Mesenchymal stem cell (in vitro differentiated cells and primary cell): ENCODE data around the gene NTF3.
A peak's percentile ranks its signal among the peaks of the same experiment; 100 is the strongest.

Source experiments
- DNase-seq: peaks from one replicate; pipeline ENCODE4 v3.0.0-alpha.2; 2013
- H2AFZ ChIP-seq: one replicate; pipeline ENCODE4 v1.6.1; 2013; ENCODE audit warnings: low read depth, mild to moderate bottlenecking, control low read depth, inconsistent platforms, low read length, moderate library complexity
- H2AK5ac ChIP-seq: 2 replicates; pipeline ENCODE4 v1.6.1; 2013; ENCODE audit warnings: low read length, moderate library complexity, mild to moderate bottlenecking, inconsistent platforms; ENCODE audit not compliant: severe bottlenecking
- H2BK120ac ChIP-seq: one replicate; pipeline ENCODE4 v1.6.1; 2013; ENCODE audit warnings: low read depth, mild to moderate bottlenecking, inconsistent platforms, low read length, moderate library complexity
- H2BK12ac ChIP-seq, 2 experiments: one replicate each; pipeline ENCODE4 v1.6.1; 2013; ENCODE audit warnings: inconsistent platforms in 2 of 2, low read length in 2 of 2, mild to moderate bottlenecking in 2 of 2, moderate library complexity in 2 of 2, control low read depth in 1 of 2
- H2BK15ac ChIP-seq: one replicate; pipeline ENCODE4 v1.6.1; 2013; ENCODE audit warnings: mild to moderate bottlenecking, low read depth, inconsistent platforms; ENCODE audit not compliant: poor library complexity, severe bottlenecking
- H2BK5ac ChIP-seq: 2 replicates; pipeline ENCODE4 v1.6.1; 2013; ENCODE audit warnings: low read depth, mild to moderate bottlenecking, low read length, control low read depth, inconsistent platforms; ENCODE audit not compliant: poor library complexity, severe bottlenecking
- H3K14ac ChIP-seq, 2 experiments: one replicate each; pipeline ENCODE4 v1.6.1; 2013; ENCODE audit warnings: inconsistent platforms in 2 of 2, low read length in 2 of 2, control low read depth in 1 of 2, mild to moderate bottlenecking in 1 of 2, moderate library complexity in 1 of 2
- H3K18ac ChIP-seq, 2 experiments: one replicate each; pipeline ENCODE4 v1.6.1; 2013; ENCODE audit warnings: inconsistent platforms in 2 of 2, low read length in 2 of 2, control low read depth in 1 of 2, low read depth in 1 of 2, mild to moderate bottlenecking in 1 of 2
- H3K23ac ChIP-seq, 2 experiments: one replicate each; pipeline ENCODE4 v1.6.1; 2013; ENCODE audit warnings: inconsistent platforms in 2 of 2, low read length in 2 of 2, mild to moderate bottlenecking in 2 of 2, moderate library complexity in 2 of 2, control low read depth in 1 of 2
- H3K27ac ChIP-seq: 2 replicates; pipeline ENCODE4 v1.5.1; 2013; ENCODE audit warnings: mild to moderate bottlenecking, moderate library complexity, low read length, control low read depth, inconsistent platforms; ENCODE audit not compliant: poor library complexity, severe bottlenecking
- H3K27me3 ChIP-seq, 2 experiments: 2 replicates each; pipeline versions ENCODE4 v1.6.1 to v1.7.0; 2013; ENCODE audit warnings: low read length in 2 of 2, mild to moderate bottlenecking in 2 of 2, moderate library complexity in 2 of 2, control low read depth in 1 of 2, inconsistent platforms in 1 of 2; ENCODE audit not compliant: control insufficient read depth in 1 of 2, insufficient read depth in 1 of 2
- H3K36me3 ChIP-seq, 2 experiments: 2 replicates each; pipeline versions ENCODE4 v1.6.1 to v1.7.0; 2013; ENCODE audit warnings: low read length in 2 of 2, control low read depth in 1 of 2, inconsistent platforms in 1 of 2, low read depth in 1 of 2, mild to moderate bottlenecking in 1 of 2; ENCODE audit not compliant: insufficient read depth in 2 of 2, control insufficient read depth in 1 of 2
- H3K4ac ChIP-seq, 2 experiments: one replicate each; pipeline ENCODE4 v1.6.1; 2013; ENCODE audit warnings: inconsistent platforms in 2 of 2, low read length in 2 of 2, mild to moderate bottlenecking in 2 of 2, moderate library complexity in 2 of 2, control low read depth in 1 of 2, low read depth in 1 of 2
- H3K4me1 ChIP-seq: 2 replicates; pipeline ENCODE4 v1.6.1; 2013; ENCODE audit warnings: low read depth, low read length, control low read depth; ENCODE audit not compliant: control insufficient read depth, insufficient read depth
- H3K4me2 ChIP-seq: 2 replicates; pipeline ENCODE4 v1.6.1; 2013; ENCODE audit warnings: low read length, mild to moderate bottlenecking, inconsistent platforms; ENCODE audit not compliant: poor library complexity, severe bottlenecking
- H3K4me3 ChIP-seq, 2 experiments: 2 replicates each; pipeline versions ENCODE4 v1.5.1 to v1.7.0; 2013; ENCODE audit warnings: low read length in 2 of 2, mild to moderate bottlenecking in 2 of 2, control low read depth in 1 of 2, low read depth in 1 of 2; ENCODE audit not compliant: insufficient read depth in 1 of 2
- H3K79me1 ChIP-seq: replicated peaks from 2 replicates; pipeline ENCODE4 v1.6.1; 2013; ENCODE audit warnings: mild to moderate bottlenecking, control low read depth, low read length, inconsistent platforms; ENCODE audit not compliant: poor library complexity, severe bottlenecking
- H3K9ac ChIP-seq: 2 replicates; pipeline ENCODE4 v1.7.0; 2013; ENCODE audit warnings: mild to moderate bottlenecking, low read length, moderate library complexity
- H3K9me3 ChIP-seq: 2 replicates; pipeline ENCODE4 v1.7.0; 2013; ENCODE audit warnings: mild to moderate bottlenecking, low read length; ENCODE audit not compliant: control insufficient read depth
- H4K8ac ChIP-seq: one replicate; pipeline ENCODE4 v1.6.1; 2013; ENCODE audit warnings: inconsistent platforms, mild to moderate bottlenecking, low read length, moderate library complexity
- H4K91ac ChIP-seq: one replicate; pipeline ENCODE4 v1.6.1; 2013; ENCODE audit warnings: mild to moderate bottlenecking, low read length, inconsistent platforms
- WGBS: methylation state at CpG from one replicate; pipeline ENCODE4 v1.1.7; 2013; ENCODE audit warnings: mixed read lengths; 5-methylcytosine and 5-hydroxymethylcytosine counted together

The NTF3 gene

DNA sequence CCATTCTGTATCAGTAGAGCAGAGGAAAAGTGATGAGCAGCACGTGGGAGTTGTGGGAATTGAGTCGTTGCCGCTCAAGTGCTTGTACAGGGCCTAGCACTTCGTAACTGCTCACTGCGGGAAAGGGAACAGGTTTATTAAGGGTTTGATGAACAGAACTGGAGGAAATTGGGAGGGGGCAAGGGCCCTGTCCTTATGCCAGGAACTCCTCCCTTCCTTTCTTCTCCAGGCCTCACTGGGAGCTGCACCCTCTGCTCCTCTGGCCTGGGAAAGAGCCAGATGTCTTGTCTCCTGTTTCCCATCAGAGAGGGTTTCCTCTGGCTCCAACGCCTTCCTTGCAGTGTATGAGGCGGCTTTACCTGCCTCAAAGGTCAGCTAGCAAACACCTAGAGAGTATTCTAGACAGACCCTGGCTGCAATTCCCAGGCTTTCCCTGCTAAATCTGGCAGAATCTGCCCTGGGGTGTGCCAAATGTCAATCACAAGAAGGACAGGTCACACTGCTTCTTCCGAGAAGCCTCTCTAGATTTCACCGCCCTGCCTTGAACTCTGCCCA, 78.4 kb downstream of the NTF3 start:
- Histone ChIP-seq H2BK12ac (no peak overlapping the region), H2AK5ac (no peak overlapping the region), H3K14ac (no peak overlapping the region), H3K36me3 (no peaks in the 10 kb centered on the region), H3K9me3 (no peaks in the 10 kb centered on the region), H2BK120ac (no peak overlapping the region), H3K18ac (no peak overlapping the region), H3K4me1 (no peaks in the 10 kb centered on the region), H4K8ac (no peak overlapping the region), H3K4ac (no peak overlapping the region), H3K27me3 (peaks cover 11 to 32% of the 10 kb centered on the region in 2 experiments), H3K9ac (no peak overlapping the region), H3K4me2 (no peak overlapping the region), H2AFZ (no peak overlapping the region), H3K23ac (no peak overlapping the region), H3K79me1 (no peaks in the 10 kb centered on the region), H2BK5ac (no peak overlapping the region), H3K27ac (no peak overlapping the region), H3K4me3 (no peak overlapping the region), H2BK15ac (no peak overlapping the region), H4K91ac (no peak overlapping the region)
- 78% methylated on average over 9 of the region's 9 CpGs for WGBS
- DNase-seq = no peak

GRCh38 chr12:5511256-5511643, 79.3 kb downstream of the NTF3 start:
- Histone ChIP-seq H2AK5ac (no peak overlapping the region), H3K18ac (no peak overlapping the region), H3K4me3 (no peak overlapping the region), H2AFZ (no peak overlapping the region), H3K4me1 (no peaks in the 10 kb centered on the region), H3K14ac (no peak overlapping the region), H4K8ac (no peak overlapping the region), H2BK120ac (no peak overlapping the region), H3K27me3 (peaks cover 11 to 36% of the 10 kb centered on the region in 2 experiments), H3K27ac (no peak overlapping the region), H2BK15ac (no peak overlapping the region), H3K4me2 (no peak overlapping the region), H3K9ac (no peak overlapping the region), H2BK5ac (no peak overlapping the region), H3K4ac (no peak overlapping the region), H3K79me1 (no peaks in the 10 kb centered on the region), H3K9me3 (no peaks in the 10 kb centered on the region), H2BK12ac (no peak overlapping the region), H3K23ac (no peak overlapping the region), H4K91ac (no peak overlapping the region), H3K36me3 (no peaks in the 10 kb centered on the region)
- no peak for DNase-seq
- 72% methylated on average over 5 of the region's 6 CpGs for WGBS

DNA sequence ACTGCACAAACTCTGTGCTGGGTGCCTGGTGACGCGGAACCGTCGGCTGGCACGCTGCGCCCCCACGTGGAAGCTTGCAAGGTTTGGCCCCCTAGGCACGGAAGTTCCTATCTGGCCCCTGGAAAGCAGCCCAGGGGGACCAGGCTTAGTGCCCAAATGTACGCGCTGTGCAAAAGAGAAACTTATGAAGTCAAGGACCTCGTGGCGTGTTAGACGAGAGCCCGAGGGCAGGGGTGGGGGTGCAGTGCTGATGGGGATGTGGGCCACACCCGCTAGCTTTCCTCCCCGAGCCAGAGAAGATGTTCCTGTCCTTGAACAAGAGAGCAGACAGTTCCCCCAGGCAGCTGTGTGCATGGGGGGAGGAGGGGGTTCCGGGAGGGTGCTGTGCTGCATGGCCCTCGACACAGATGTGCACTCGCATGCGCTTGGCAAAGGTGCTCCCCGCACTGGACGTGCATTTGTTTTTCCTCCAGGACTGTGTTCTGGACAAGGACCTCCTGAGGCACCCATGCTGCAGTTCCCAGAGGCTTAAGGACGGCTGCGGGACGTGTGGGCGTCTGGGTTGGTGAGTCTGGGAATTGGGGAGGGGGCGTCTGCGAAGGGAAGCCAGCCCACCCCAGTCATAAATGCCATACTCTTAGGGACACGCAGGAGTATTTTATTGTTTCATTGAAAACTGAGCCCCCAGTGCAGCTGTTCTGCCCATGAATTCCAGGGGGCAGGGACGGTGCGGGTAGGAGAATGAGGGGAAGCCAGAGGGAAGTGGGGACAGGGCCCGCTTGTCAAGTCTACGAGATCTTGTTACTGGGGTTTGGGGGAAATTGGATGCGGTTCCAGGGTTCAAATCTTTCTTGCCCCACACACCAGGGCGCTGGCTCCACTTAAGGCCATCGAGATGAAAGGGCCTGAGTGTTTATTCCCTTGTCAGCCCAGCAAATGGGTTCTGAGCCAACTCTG, 80.0 kb downstream of the NTF3 start:
- peak overlapping the region in 1 of 2 experiments; percentile 32 for H3K4me3 ChIP-seq
- no peak overlapping the region for H2BK120ac ChIP-seq
- no peak overlapping the region for H4K91ac ChIP-seq
- no peaks in the 10 kb centered on the region for H3K9me3 ChIP-seq
- no peak overlapping the region for H3K23ac ChIP-seq
- H2BK15ac ChIP-seq = no peak overlapping the region
- H2BK12ac ChIP-seq = no peak overlapping the region
- H3K79me1 ChIP-seq = no peaks in the 10 kb centered on the region
- no peak overlapping the region for H2AK5ac ChIP-seq
- no peak for DNase-seq
- no peak overlapping the region for H3K14ac ChIP-seq
- H3K4me2 ChIP-seq = no peak overlapping the region
- WGBS = 68% methylated on average over 36 of the region's 36 CpGs
- H3K18ac ChIP-seq = no peak overlapping the region
- H3K4ac ChIP-seq = no peak overlapping the region
- no peaks in the 10 kb centered on the region for H3K4me1 ChIP-seq
- H3K36me3 ChIP-seq = no peaks in the 10 kb centered on the region
- H3K27me3 ChIP-seq = peaks cover 11 to 36% of the 10 kb centered on the region in 2 experiments
- H2BK5ac ChIP-seq = no peak overlapping the region
- H3K9ac ChIP-seq = no peak overlapping the region
- no peak overlapping the region for H2AFZ ChIP-seq
- no peak overlapping the region for H4K8ac ChIP-seq
- no peak overlapping the region for H3K27ac ChIP-seq

DNA sequence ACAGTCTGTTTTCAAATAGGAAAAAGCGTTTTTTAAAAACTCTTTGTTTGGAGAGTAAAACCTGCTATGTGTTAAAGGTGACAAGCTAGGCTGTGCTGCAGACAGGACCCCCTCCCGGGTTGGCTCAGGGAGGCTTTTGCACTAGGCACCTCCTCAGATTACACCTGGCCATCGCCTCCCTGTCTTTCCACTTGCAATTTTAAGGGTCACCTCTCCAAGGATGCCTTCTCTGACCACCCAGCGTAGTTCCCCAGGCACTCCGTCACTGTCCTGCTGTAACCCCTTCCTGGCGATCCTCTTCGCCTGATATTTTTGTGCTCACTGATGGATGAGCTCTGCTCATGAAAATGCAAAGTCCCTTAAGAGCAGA, 80.7 kb downstream of the NTF3 start:
- H4K91ac ChIP-seq = peak overlapping the region; percentile 47
- no peak overlapping the region for H2BK120ac ChIP-seq
- H3K36me3 ChIP-seq = no peaks in the 10 kb centered on the region
- no peak overlapping the region for H3K4me2 ChIP-seq
- H3K18ac ChIP-seq = no peak overlapping the region
- H3K27me3 ChIP-seq = peaks cover 11 to 36% of the 10 kb centered on the region in 2 experiments
- H3K23ac ChIP-seq = no peak overlapping the region
- H2AFZ ChIP-seq = no peak overlapping the region
- no peak overlapping the region for H2BK15ac ChIP-seq
- H3K27ac ChIP-seq = no peak overlapping the region
- no peaks in the 10 kb centered on the region for H3K9me3 ChIP-seq
- no peak overlapping the region for H2BK12ac ChIP-seq
- no peak for DNase-seq
- 68% methylated on average over 7 of the region's 7 CpGs for WGBS
- H2BK5ac ChIP-seq = no peak overlapping the region
- no peaks in the 10 kb centered on the region for H3K4me1 ChIP-seq
- H4K8ac ChIP-seq = no peak overlapping the region
- H3K9ac ChIP-seq = no peak overlapping the region
- H3K4me3 ChIP-seq = no peak overlapping the region
- no peak overlapping the region for H3K14ac ChIP-seq
- no peak overlapping the region for H3K4ac ChIP-seq
- no peak overlapping the region for H2AK5ac ChIP-seq
- H3K79me1 ChIP-seq = no peaks in the 10 kb centered on the region
